NCI-H774 (cell line): ENCODE results near the gene IGFBP7.
"Not testable (repeated sequence)": the region's sequence is repeated elsewhere in the genome, so short reads cannot be mapped to it uniquely, and the experiment has no call there.

Source experiments
- DNase-seq: peaks from one replicate; lab custom pipeline; 2025; lab: John Stamatoyannopoulos, UW

IGFBP7 gene

GRCh38 chr4:57070461-57070860, 39.7 kb downstream of the IGFBP7 start:
- DNase-seq: no peak

- no peak for DNase-seq
Observed at GRCh38 chr4:57068237-57068981, 41.8 kb downstream of the IGFBP7 start.

- DNase-seq: no peak
Observed at GRCh38 chr4:57065730-57066482, 44.3 kb downstream of the IGFBP7 start.

GRCh38 chr4:57064811-57065711, 45.1 kb downstream of the IGFBP7 start:
- no peak for DNase-seq

GRCh38 chr4:57064120-57064519, 46.1 kb downstream of the IGFBP7 start:
- DNase-seq: no peak

GRCh38 chr4:57063518-57063917, 46.7 kb downstream of the IGFBP7 start:
- no peak for DNase-seq

GRCh38 chr4:57061395-57061794, 48.8 kb downstream of the IGFBP7 start:
- no peak for DNase-seq

GRCh38 chr4:57060717-57061067, 49.5 kb downstream of the IGFBP7 start:
- not testable (repeated sequence) for DNase-seq

GRCh38 chr4:57059890-57060716, 50.1 kb downstream of the IGFBP7 start:
- DNase-seq: no peak

- DNase-seq: no peak
Observed at GRCh38 chr4:57055886-57056285, 54.3 kb downstream of the IGFBP7 start.

- no peak for DNase-seq
Observed at GRCh38 chr4:57053508-57053907, 56.7 kb downstream of the IGFBP7 start.

- DNase-seq: no peak
Observed at GRCh38 chr4:57051524-57051923, 58.7 kb downstream of the IGFBP7 start.

GRCh38 chr4:57051095-57051494, 59.1 kb downstream of the IGFBP7 start:
- DNase-seq: no peak

GRCh38 chr4:57048590-57049304, 61.4 kb downstream of the IGFBP7 start:
- DNase-seq: no peak

GRCh38 chr4:57047046-57047445, 63.1 kb downstream of the IGFBP7 start:
- not testable (repeated sequence) for DNase-seq

- no peak for DNase-seq
Observed at GRCh38 chr4:57044996-57045395, 65.2 kb downstream of the IGFBP7 start.

GRCh38 chr4:57044279-57044678, 65.9 kb downstream of the IGFBP7 start:
- no peak for DNase-seq

GRCh38 chr4:57043347-57044251, 66.6 kb downstream of the IGFBP7 start:
- no peak for DNase-seq

GRCh38 chr4:57042711-57043169, 67.4 kb downstream of the IGFBP7 start:
- DNase-seq: no peak

GRCh38 chr4:57041020-57041419, 69.2 kb downstream of the IGFBP7 start:
- no peak for DNase-seq
